K562 (cell line): ENCODE data around the gene DPH2. TPM values are rescaled to one million over a fixed set of nuclear protein-coding genes. Genes with fewer than 3 reads are reported as not detected.

Experiments
- CEBPZ ChIP-seq: fragments of 150-350 bp; IDR thresholded peaks from 2 replicates; pipeline ENCODE4 v1.6.1; 2014; ENCODE audit warnings: low read depth, mild to moderate bottlenecking, low read length, borderline replicate concordance
- ERF ChIP-seq: fragments of 450-650 bp; formaldehyde crosslinking; IDR thresholded peaks from 2 replicates; pipeline ENCODE4 v1.4.0; 2020; ENCODE audit warnings: mild to moderate bottlenecking, mixed read lengths
- FOS ChIP-seq: IDR thresholded peaks from 3 replicates; pipeline ENCODE4 v1.6.1; 2011; ENCODE audit not compliant: insufficient read length; ENCODE audit errors: extremely low read depth
- FOXK2 ChIP-seq, 2 experiments: fragments of 450-650 bp; IDR thresholded peaks in 1 of 2; conservative IDR thresholded peaks in 1 of 2; 2 replicates each; pipeline ENCODE4 v1.6.1; 2016; ENCODE audit warnings: low read depth in 2 of 2, mild to moderate bottlenecking in 1 of 2
- HNRNPLL ChIP-seq: fragments of 200-400 bp; formaldehyde crosslinking; IDR thresholded peaks from 2 replicates; pipeline ENCODE4 v1.6.1; 2017; ENCODE audit warnings: low read length, low read depth, mild to moderate bottlenecking; ENCODE audit not compliant: poor library complexity, severe bottlenecking
- LCOR ChIP-seq: sonication (generic); formaldehyde crosslinking; IDR thresholded peaks from 2 replicates; pipeline ENCODE4 v1.8.0; 2022; ENCODE audit warnings: mild to moderate bottlenecking, missing genetic modification reagents
- MAZ ChIP-seq, 2 experiments: fragments of 450-650 bp in 1 of 2; sonication (generic) in 1 of 2; formaldehyde crosslinking; IDR thresholded peaks in 1 of 2; conservative IDR thresholded peaks in 1 of 2; 2 replicates each; pipeline versions ENCODE4 v1.4.0 to v1.5.0; 2020; ENCODE audit warnings: mild to moderate bottlenecking in 1 of 2, missing genetic modification reagents in 1 of 2
- NRF1 ChIP-seq, 2 experiments: fragments of 450-650 bp; IDR thresholded peaks in 1 of 2; conservative IDR thresholded peaks in 1 of 2; 2 replicates each; pipeline ENCODE4 v1.6.1; 2014; ENCODE audit warnings: mild to moderate bottlenecking in 2 of 2
- POU5F1 ChIP-seq: fragments of 150-350 bp; IDR thresholded peaks from 2 replicates; pipeline ENCODE4 v1.6.1; 2014; ENCODE audit warnings: borderline replicate concordance, low read length, low read depth, mild to moderate bottlenecking; ENCODE audit not compliant: partially characterized antibody
- SIN3B ChIP-seq: fragments of 450-650 bp; IDR thresholded peaks from 2 replicates; pipeline ENCODE4 v1.6.1; 2017; ENCODE audit warnings: low read depth, mild to moderate bottlenecking, moderate library complexity
- XRCC3 ChIP-seq: fragments of 450-650 bp; IDR thresholded peaks from 2 replicates; pipeline ENCODE4 v1.6.1; 2017; ENCODE audit warnings: mild to moderate bottlenecking, moderate library complexity
- ZNF133 ChIP-seq: fragments of 250-450 bp; sonication (Bioruptor Pico); IDR thresholded peaks from 2 replicates; pipeline ENCODE4 v1.4.0; 2020; ENCODE audit warnings: mild to moderate bottlenecking
- ZNF449 ChIP-seq: fragments of 250-450 bp; sonication (Bioruptor Pico); IDR thresholded peaks from 2 replicates; pipeline ENCODE4 v1.8.0; 2022; ENCODE audit warnings: moderate library complexity, mild to moderate bottlenecking, inconsistent platforms
- ZNF766 ChIP-seq: fragments of 200-800 bp; sonication (Bioruptor generic); conservative IDR thresholded peaks from 2 replicates; pipeline ENCODE4 v1.6.1; 2016; ENCODE audit warnings: missing genetic modification characterization, missing compliant biosample characterization
- polyA plus RNA-seq, 8 experiments: library from polyadenylated mRNA; depleted of rRNA in 4 of 8; stranded (reverse) in 5 of 8; unstranded in 3 of 8; fragments of >200 nt; fragmentation: Nextera tagmentation in 2 of 8; fragmentation: Illumina TruSeq in 1 of 8; extraction: Ambion mirVana in 2 of 8; extraction: Trizol in 1 of 8; gene quantifications; 2 replicates each; pipeline versions ENCODE4 v1.2.1 to v1.2.3, GENCODE V29; 2011 to 2014; ENCODE audit warnings: inconsistent platforms in 1 of 8, missing spikeins in 1 of 8
- total RNA-seq, 7 experiments: library from RNA; depleted of rRNA in 6 of 7; stranded (reverse); fragments of >200 nt in 6 of 7; fragmentation: Illumina TruSeq in 2 of 7; extraction: Trizol in 2 of 7; gene quantifications; 2 replicates each; pipeline versions ENCODE4 v1.2.1 to v1.2.3, GENCODE V29; 2011 to 2021; ENCODE audit warnings: low replicate concordance in 1 of 7
- TF ChIP-seq, protein P1 (sequence below): sonication (generic); formaldehyde crosslinking; IDR thresholded peaks from 2 replicates; pipeline ENCODE4 v1.8.1; 2023; ENCODE audit warnings: mild to moderate bottlenecking, missing genetic modification reagents
- TF ChIP-seq, protein P2 (sequence below): fragments of 450-650 bp; IDR thresholded peaks from 2 replicates; pipeline ENCODE4 v1.6.1; 2016
- TF ChIP-seq, protein P3 (sequence below): fragments of 450-650 bp; formaldehyde crosslinking; IDR thresholded peaks from 2 replicates; pipeline ENCODE4 v1.4.0; 2020; ENCODE audit warnings: mild to moderate bottlenecking, mixed read lengths

Gene DPH2
- total and polyA plus RNA-seq, 9 of the 15 experiments (the other 6 are each of a cell fraction or from before 2014, with no cell fraction given) = 17.9 to 94.1 (median 68.1) TPM

- TF ChIP-seq CEBPZ (peak; percentile 67; the same call in 1 of the 2 replicates), NRF1 (conservative IDR thresholded peaks at IDR 0.05 in 1 of 2, IDR thresholded peaks at IDR 0.05 in 1 of 2) (peak in 1 of 2 experiments; percentile 47; a peak in 2 of 4 replicates), SIN3B (peak; percentile 88), ERF (CRISPR knock-in tag) (0 out of 2 replicates have a peak, but pooled peaks have one; percentile 40), FOXK2 (conservative IDR thresholded peaks at IDR 0.05 in 1 of 2, IDR thresholded peaks at IDR 0.05 in 1 of 2; ENCODE audit: low read depth in 2 of 2) (peak; percentile 94 to 95), XRCC3 (no peak), MAZ (CRISPR knock-in tag; conservative IDR thresholded peaks at IDR 0.05 in 1 of 2, IDR thresholded peaks at IDR 0.05 in 1 of 2) (peak; percentile 31 to 57; a peak in 1 of 4 replicates), ZNF449 (CRISPR knock-in tag) (no peak), ZNF766 (CRISPR knock-in tag) (0 out of 2 replicates have a peak, but pooled peaks have one; percentile 49), FOS (peak; percentile 93), POU5F1 (peak; percentile 57), HNRNPLL (peak; percentile 30), ZNF133 (CRISPR knock-in tag) (no peak), LCOR (CRISPR knock-in tag) (no peak)
- TF ChIP-seq, protein P1, sequence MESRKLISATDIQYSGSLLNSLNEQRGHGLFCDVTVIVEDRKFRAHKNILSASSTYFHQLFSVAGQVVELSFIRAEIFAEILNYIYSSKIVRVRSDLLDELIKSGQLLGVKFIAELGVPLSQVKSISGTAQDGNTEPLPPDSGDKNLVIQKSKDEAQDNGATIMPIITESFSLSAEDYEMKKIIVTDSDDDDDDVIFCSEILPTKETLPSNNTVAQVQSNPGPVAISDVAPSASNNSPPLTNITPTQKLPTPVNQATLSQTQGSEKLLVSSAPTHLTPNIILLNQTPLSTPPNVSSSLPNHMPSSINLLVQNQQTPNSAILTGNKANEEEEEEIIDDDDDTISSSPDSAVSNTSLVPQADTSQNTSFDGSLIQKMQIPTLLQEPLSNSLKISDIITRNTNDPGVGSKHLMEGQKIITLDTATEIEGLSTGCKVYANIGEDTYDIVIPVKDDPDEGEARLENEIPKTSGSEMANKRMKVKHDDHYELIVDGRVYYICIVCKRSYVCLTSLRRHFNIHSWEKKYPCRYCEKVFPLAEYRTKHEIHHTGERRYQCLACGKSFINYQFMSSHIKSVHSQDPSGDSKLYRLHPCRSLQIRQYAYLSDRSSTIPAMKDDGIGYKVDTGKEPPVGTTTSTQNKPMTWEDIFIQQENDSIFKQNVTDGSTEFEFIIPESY (CRISPR knock-in tag) = no peak
- TF ChIP-seq, protein P2, sequence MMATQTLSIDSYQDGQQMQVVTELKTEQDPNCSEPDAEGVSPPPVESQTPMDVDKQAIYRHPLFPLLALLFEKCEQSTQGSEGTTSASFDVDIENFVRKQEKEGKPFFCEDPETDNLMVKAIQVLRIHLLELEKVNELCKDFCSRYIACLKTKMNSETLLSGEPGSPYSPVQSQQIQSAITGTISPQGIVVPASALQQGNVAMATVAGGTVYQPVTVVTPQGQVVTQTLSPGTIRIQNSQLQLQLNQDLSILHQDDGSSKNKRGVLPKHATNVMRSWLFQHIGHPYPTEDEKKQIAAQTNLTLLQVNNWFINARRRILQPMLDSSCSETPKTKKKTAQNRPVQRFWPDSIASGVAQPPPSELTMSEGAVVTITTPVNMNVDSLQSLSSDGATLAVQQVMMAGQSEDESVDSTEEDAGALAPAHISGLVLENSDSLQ = peak; percentile 69
- TF ChIP-seq, protein P3, sequence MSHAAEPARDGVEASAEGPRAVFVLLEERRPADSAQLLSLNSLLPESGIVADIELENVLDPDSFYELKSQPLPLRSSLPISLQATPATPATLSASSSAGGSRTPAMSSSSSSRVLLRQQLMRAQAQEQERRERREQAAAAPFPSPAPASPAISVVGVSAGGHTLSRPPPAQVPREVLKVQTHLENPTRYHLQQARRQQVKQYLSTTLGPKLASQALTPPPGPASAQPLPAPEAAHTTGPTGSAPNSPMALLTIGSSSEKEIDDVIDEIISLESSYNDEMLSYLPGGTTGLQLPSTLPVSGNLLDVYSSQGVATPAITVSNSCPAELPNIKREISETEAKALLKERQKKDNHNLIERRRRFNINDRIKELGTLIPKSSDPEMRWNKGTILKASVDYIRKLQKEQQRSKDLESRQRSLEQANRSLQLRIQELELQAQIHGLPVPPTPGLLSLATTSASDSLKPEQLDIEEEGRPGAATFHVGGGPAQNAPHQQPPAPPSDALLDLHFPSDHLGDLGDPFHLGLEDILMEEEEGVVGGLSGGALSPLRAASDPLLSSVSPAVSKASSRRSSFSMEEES (CRISPR knock-in tag) = no peak
These were observed at the start of gene DPH2 (continued) for GRCh38 chr1:43969746-43970466.
